SJCRH30 (cell line): ENCODE measurements around the gene ZFP3. TPM values are rescaled to one million over a fixed set of nuclear protein-coding genes. Genes with fewer than 3 reads are reported as not detected.
"Not testable (repeated sequence)": the region's sequence is repeated elsewhere in the genome, so short reads cannot be mapped to it uniquely, and the experiment has no call there.

Experiments used
- DNase-seq, 2 experiments: peaks; one replicate each; pipeline ENCODE4 v3.0.0-alpha.2; 2015 to 2020
- H3K27ac ChIP-seq: fragments of 250-450 bp; sonication (Bioruptor Pico); 2 replicates; pipeline ENCODE4 v1.5.1; 2020; ENCODE audit warnings: mild to moderate bottlenecking, moderate library complexity
- H3K27me3 ChIP-seq: fragments of 250-450 bp; sonication (Bioruptor Pico); 2 replicates; pipeline ENCODE4 v1.5.1; 2020; ENCODE audit warnings: mild to moderate bottlenecking, moderate library complexity
- H3K36me3 ChIP-seq: fragments of 250-450 bp; sonication (Bioruptor Pico); 2 replicates; pipeline ENCODE4 v1.5.1; 2020; ENCODE audit warnings: mild to moderate bottlenecking, moderate library complexity
- H3K4me1 ChIP-seq: fragments of 250-450 bp; sonication (Bioruptor Pico); 2 replicates; pipeline ENCODE4 v1.5.1; 2020; ENCODE audit warnings: mild to moderate bottlenecking, moderate library complexity
- H3K4me3 ChIP-seq: fragments of 250-450 bp; sonication (Bioruptor Pico); 2 replicates; pipeline ENCODE4 v1.5.1; 2020; ENCODE audit warnings: mild to moderate bottlenecking, moderate library complexity
- H3K9me3 ChIP-seq: fragments of 250-450 bp; sonication (Bioruptor Pico); replicated peaks from 2 replicates; pipeline ENCODE4 v1.5.1; 2020; ENCODE audit warnings: mild to moderate bottlenecking, moderate library complexity
- total RNA-seq: library from RNA; depleted of rRNA; stranded (reverse); fragments of >200 nt; shearing (Covaris generic); gene quantifications from 2 replicates; pipeline ENCODE4 v1.2.3, GENCODE V29; 2014; rRNA removed

Gene ZFP3
- total RNA-seq: 1.7 and 1.8 TPM in 2 replicates

- peak; percentile 84 to 85 for DNase-seq
- peak within 1 kb of the TSS; percentile 70 for H3K27ac ChIP-seq
Measured at GRCh38 chr17:5078106-5079028, at the start of gene ZFP3. Gene ZFP3, plus strand, starts transcription at chr17:5078467. Its CDS starts 13,038 bp downstream, at chr17:5091505.

GRCh38 chr17:5030168-5030567, 48.1 kb upstream of the ZFP3 start:
- H3K27me3 ChIP-seq, H3K36me3 ChIP-seq, DNase-seq, H3K4me1 ChIP-seq, H3K4me3 ChIP-seq, H3K27ac ChIP-seq, H3K9me3 ChIP-seq: not testable (repeated sequence)

More at GRCh38 chr17:5078106-5079028, at the start of gene ZFP3:
- Histone ChIP-seq H3K4me3 (peak within 1 kb of the TSS; percentile 60), H3K9me3 (no peaks in the 10 kb centered on the region), H3K27me3 (no peaks in the 10 kb centered on the region), H3K36me3 (no peaks in the 10 kb centered on the region), H3K4me1 (no peaks in the 10 kb centered on the region)

- H3K4me1 ChIP-seq: no peaks in the 10 kb centered on the region
- H3K27ac ChIP-seq: no peak overlapping the region
- peak overlapping the region; percentile 52 for H3K4me3 ChIP-seq
- H3K27me3 ChIP-seq: no peaks in the 10 kb centered on the region
- peak; percentile 77 to 85 for DNase-seq
- H3K9me3 ChIP-seq: no peaks in the 10 kb centered on the region
- H3K36me3 ChIP-seq: no peaks in the 10 kb centered on the region
Measured at GRCh38 chr17:5031365-5032082, 46.7 kb upstream of the ZFP3 start.

- Histone ChIP-seq H3K36me3 (no peaks in the 10 kb centered on the region), H3K27me3 (no peaks in the 10 kb centered on the region), H3K4me3 (no peak overlapping the region), H3K4me1 (no peaks in the 10 kb centered on the region), H3K9me3 (no peaks in the 10 kb centered on the region), H3K27ac (no peak overlapping the region)
- no peak for DNase-seq
Measured at GRCh38 chr17:5032865-5033264, 45.4 kb upstream of the ZFP3 start.

GRCh38 chr17:5033352-5034015, 44.8 kb upstream of the ZFP3 start:
- no peaks in the 10 kb centered on the region for H3K36me3 ChIP-seq
- H3K27me3 ChIP-seq: no peaks in the 10 kb centered on the region
- no peak overlapping the region for H3K27ac ChIP-seq
- no peak for DNase-seq
- no peaks in the 10 kb centered on the region for H3K9me3 ChIP-seq
- H3K4me1 ChIP-seq: no peaks in the 10 kb centered on the region
- H3K4me3 ChIP-seq: no peak overlapping the region

- DNase-seq: no peak
- no peaks in the 10 kb centered on the region for H3K4me1 ChIP-seq
- H3K9me3 ChIP-seq: no peaks in the 10 kb centered on the region
- no peak overlapping the region for H3K4me3 ChIP-seq
- H3K27ac ChIP-seq: no peak overlapping the region
- H3K27me3 ChIP-seq: no peaks in the 10 kb centered on the region
- no peaks in the 10 kb centered on the region for H3K36me3 ChIP-seq
Measured at GRCh38 chr17:5034063-5034462, 44.2 kb upstream of the ZFP3 start.

- Histone ChIP-seq H3K36me3 (no peaks in the 10 kb centered on the region), H3K27ac (no peak overlapping the region), H3K4me3 (no peak overlapping the region), H3K4me1 (no peaks in the 10 kb centered on the region), H3K27me3 (no peaks in the 10 kb centered on the region), H3K9me3 (no peaks in the 10 kb centered on the region)
- no peak for DNase-seq
Measured at GRCh38 chr17:5034651-5035050, 43.6 kb upstream of the ZFP3 start.

GRCh38 chr17:5035315-5035714, 43.0 kb upstream of the ZFP3 start, which contains the start of gene SLC52A1:
Gene SLC52A1, minus strand, starts transcription at chr17:5035426. Its CDS starts 820 bp downstream, at chr17:5034606.
- no peaks in the 10 kb centered on the region for H3K36me3 ChIP-seq
- H3K27ac ChIP-seq: no peak within 1 kb of the TSS
- no peak for DNase-seq
- H3K27me3 ChIP-seq: no peaks in the 10 kb centered on the region
- H3K4me3 ChIP-seq: no peak within 1 kb of the TSS
- H3K4me1 ChIP-seq: no peaks in the 10 kb centered on the region
- no peaks in the 10 kb centered on the region for H3K9me3 ChIP-seq

- Histone ChIP-seq H3K9me3 (no peaks in the 10 kb centered on the region), H3K36me3 (no peaks in the 10 kb centered on the region), H3K27ac (no peak overlapping the region), H3K4me1 (no peaks in the 10 kb centered on the region), H3K27me3 (no peaks in the 10 kb centered on the region), H3K4me3 (no peak overlapping the region)
- DNase-seq: no peak
Measured at GRCh38 chr17:5042157-5043022, 35.9 kb upstream of the ZFP3 start.

- Histone ChIP-seq H3K36me3 (no peaks in the 10 kb centered on the region), H3K27ac (no peak overlapping the region), H3K9me3 (no peaks in the 10 kb centered on the region), H3K4me3 (no peak overlapping the region), H3K4me1 (no peaks in the 10 kb centered on the region), H3K27me3 (no peaks in the 10 kb centered on the region)
- no peak for DNase-seq
Measured at GRCh38 chr17:5043524-5043923, 34.7 kb upstream of the ZFP3 start.

GRCh38 chr17:5044630-5045029, 33.6 kb upstream of the ZFP3 start:
- Histone ChIP-seq H3K36me3 (no peaks in the 10 kb centered on the region), H3K27ac (no peak overlapping the region), H3K27me3 (no peaks in the 10 kb centered on the region), H3K9me3 (no peaks in the 10 kb centered on the region), H3K4me3 (no peak overlapping the region), H3K4me1 (no peaks in the 10 kb centered on the region)
- DNase-seq: no peak

GRCh38 chr17:5045496-5045895, 32.8 kb upstream of the ZFP3 start:
- no peaks in the 10 kb centered on the region for H3K4me1 ChIP-seq
- H3K36me3 ChIP-seq: no peaks in the 10 kb centered on the region
- no peaks in the 10 kb centered on the region for H3K27me3 ChIP-seq
- no peak for DNase-seq
- H3K9me3 ChIP-seq: no peaks in the 10 kb centered on the region
- no peak overlapping the region for H3K27ac ChIP-seq
- no peak overlapping the region for H3K4me3 ChIP-seq

- no peaks in the 10 kb centered on the region for H3K36me3 ChIP-seq
- no peaks in the 10 kb centered on the region for H3K9me3 ChIP-seq
- H3K27me3 ChIP-seq: no peaks in the 10 kb centered on the region
- H3K4me1 ChIP-seq: no peaks in the 10 kb centered on the region
- H3K27ac ChIP-seq: no peak overlapping the region
- no peak overlapping the region for H3K4me3 ChIP-seq
- DNase-seq: no peak
Measured at GRCh38 chr17:5047446-5047845, 30.8 kb upstream of the ZFP3 start.

- Histone ChIP-seq H3K36me3 (no peaks in the 10 kb centered on the region), H3K4me3 (no peak overlapping the region), H3K4me1 (no peaks in the 10 kb centered on the region), H3K27ac (no peak overlapping the region), H3K27me3 (no peaks in the 10 kb centered on the region), H3K9me3 (no peaks in the 10 kb centered on the region)
- no peak for DNase-seq
Measured at GRCh38 chr17:5049314-5049841, 28.9 kb upstream of the ZFP3 start.
